ENCODE data around the gene SETD7.

SETD7 gene
- 27.2 to 58.7 (median 41.8) reads per million in 3 experiments for total RNA-seq

GRCh38 chr4:139556071-139556723, at the start of gene SETD7:
Gene SETD7, minus strand, starts transcription at chr4:139556219. Its CDS starts 82 bp downstream, at chr4:139556137.
- peak; percentile 71 for DNase-seq

GRCh38 chr4:139605516-139605915, 49.5 kb upstream of the SETD7 start:
- DNase-seq: no peak

GRCh38 chr4:139603576-139604410, 47.8 kb upstream of the SETD7 start:
- DNase-seq: peak; percentile 22

GRCh38 chr4:139602776-139603360, 46.8 kb upstream of the SETD7 start:
- no peak for DNase-seq

GRCh38 chr4:139600662-139601061, 44.6 kb upstream of the SETD7 start:
- DNase-seq: no peak

GRCh38 chr4:139599594-139600374, 43.8 kb upstream of the SETD7 start:
- no peak for DNase-seq

- no peak for DNase-seq
These were observed 43.1 kb upstream of the SETD7 start for GRCh38 chr4:139599076-139599475.

- no peak for DNase-seq
These were observed 40.8 kb upstream of the SETD7 start for GRCh38 chr4:139596684-139597279.

GRCh38 chr4:139596034-139596683, 40.1 kb upstream of the SETD7 start:
- no peak for DNase-seq

GRCh38 chr4:139594591-139595185, 38.7 kb upstream of the SETD7 start:
- DNase-seq: no peak

- DNase-seq: no peak
These were observed 37.1 kb upstream of the SETD7 start for GRCh38 chr4:139593091-139593564.

- no peak for DNase-seq
These were observed 33.5 kb upstream of the SETD7 start for GRCh38 chr4:139589336-139590018.

GRCh38 chr4:139587446-139587845, 31.4 kb upstream of the SETD7 start:
- DNase-seq: no peak

GRCh38 chr4:139585473-139585872, 29.5 kb upstream of the SETD7 start:
- no peak for DNase-seq

GRCh38 chr4:139584784-139585183, 28.8 kb upstream of the SETD7 start:
- no peak for DNase-seq

GRCh38 chr4:139584013-139584412, 28.0 kb upstream of the SETD7 start:
- no peak for DNase-seq

- DNase-seq: no peak
These were observed 26.0 kb upstream of the SETD7 start for GRCh38 chr4:139582044-139582443.

- no peak for DNase-seq
These were observed 25.1 kb upstream of the SETD7 start for GRCh38 chr4:139581096-139581495.

- no peak for DNase-seq
These were observed 20.2 kb upstream of the SETD7 start for GRCh38 chr4:139576219-139576618.

- DNase-seq: no peak
These were observed 19.1 kb upstream of the SETD7 start for GRCh38 chr4:139575072-139575471.

GRCh38 chr4:139574641-139575040, 18.6 kb upstream of the SETD7 start:
- no peak for DNase-seq

Measured in central memory CD4-positive, alpha-beta T cell (primary cell).